ENCODE results near the gene SLF2.
"Not testable (repeated sequence)": the region's sequence is repeated elsewhere in the genome, so short reads cannot be mapped to it uniquely, and the experiment has no call there.

Gene SLF2

DNA sequence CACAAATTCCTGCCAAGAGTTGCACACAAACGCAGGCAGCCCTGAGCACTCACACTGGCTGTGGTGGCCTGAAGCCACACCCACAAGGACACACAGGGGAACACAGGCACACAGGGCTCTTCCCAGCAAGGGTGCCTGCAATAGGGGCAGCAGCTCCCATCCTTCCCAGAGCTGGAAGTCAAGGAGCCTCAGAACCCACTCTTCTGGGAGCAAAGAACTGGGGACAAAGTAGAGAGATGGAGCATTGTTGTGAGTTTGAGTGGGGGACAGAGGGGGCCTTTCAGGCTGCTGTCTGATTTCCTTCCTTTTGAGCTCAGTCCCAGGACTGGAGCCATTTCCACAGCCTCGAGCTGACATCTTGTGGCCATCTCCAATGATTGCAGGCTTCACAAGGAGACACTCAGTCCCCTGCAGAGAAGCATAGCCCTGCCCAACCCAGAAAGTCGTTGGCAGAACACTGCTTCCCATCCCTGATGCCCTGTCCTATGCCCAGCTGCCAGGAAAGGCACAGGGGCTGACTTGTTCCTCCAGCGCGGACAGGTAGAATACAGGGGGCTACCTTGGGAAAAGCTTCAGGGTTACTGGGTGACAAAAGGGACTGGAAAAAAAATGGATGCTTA lies 34.4 kb upstream of the SLF2 start:
- DNase-seq (ENCODE audit: low read depth) = no peak

DNA sequence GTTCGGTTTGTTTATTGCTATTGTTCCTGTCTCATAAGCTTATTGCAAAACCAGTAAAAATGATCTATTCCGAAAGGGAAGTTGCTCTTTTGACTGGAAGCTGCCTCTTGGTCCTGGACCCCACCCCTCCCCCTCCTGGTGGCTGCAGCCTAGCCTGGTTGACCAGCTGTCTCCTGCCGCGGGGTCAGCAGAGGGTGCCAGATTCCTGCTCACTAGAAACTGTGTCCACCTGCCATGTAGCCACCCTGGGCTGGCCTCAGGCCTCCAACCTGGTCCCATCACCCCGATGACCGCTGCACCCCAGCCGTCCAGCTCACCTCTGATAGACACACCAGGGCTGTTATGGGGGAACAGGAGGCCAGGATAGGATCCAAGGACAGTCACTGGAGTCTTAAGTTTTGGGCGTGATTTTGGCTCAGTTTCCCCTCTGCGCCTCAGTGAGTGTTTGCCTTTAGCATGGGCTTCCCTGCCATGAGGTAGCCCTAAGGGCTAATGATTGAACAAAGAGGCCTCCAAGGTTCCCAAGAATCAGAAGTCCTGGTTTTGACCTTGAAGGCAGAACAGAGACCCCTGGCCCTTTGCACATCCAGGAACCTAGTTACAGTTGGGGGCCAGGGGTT lies 32.9 kb upstream of the SLF2 start:
- DNase-seq (ENCODE audit: low read depth) = no peak

DNA sequence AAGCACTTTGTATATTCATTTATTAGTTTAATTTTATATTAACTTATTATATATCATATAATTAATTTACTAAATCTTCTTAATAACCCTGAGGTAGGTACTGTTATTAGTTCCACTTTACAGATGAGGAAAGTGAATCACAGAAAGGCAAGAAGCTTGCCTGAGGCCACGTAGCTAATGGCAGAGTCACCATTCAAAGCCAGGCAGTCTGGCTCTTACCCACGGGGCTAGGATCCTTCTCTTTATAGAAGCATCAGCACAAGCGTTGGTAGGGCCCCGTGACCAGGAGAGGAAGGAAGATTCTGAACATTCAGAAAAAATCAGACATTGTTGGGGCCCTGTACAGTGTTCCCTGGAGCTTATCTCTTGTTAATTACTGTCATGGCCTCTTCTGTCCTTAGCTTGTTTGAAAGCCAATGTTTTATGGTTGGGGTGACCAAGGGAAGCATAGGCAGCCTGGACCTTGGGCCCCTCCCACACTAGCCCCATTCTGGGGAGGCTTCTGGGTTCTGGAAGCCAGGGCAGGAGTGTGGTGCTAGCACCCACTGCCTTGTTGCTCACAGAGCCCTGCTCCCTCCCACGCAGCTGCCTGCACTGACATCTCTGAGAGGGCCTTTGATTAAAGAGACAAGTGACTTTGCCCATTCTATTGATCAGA lies 31.1 kb upstream of the SLF2 start:
- DNase-seq (ENCODE audit: low read depth) = no peak

DNA sequence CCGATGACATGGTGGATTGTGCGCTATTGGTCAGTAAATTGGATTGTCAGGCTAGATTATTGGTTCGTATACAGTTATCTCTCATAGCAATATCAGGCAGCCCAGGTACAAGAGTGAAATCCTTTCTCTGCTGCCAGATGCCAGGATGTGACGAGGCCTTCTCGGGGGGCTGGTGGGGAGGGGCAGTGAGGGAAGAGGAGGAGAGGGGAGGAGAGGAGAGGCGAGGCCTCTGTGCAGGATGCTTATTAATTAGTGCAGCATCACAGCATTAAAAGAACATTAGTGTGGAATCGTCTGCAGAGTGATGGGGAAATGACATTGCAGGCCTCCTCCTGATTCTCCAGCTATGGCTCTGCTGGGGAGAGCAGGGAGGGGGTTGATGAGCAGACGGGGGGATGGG lies 30.5 kb upstream of the SLF2 start:
- no peak for DNase-seq (ENCODE audit: low read depth)

DNA sequence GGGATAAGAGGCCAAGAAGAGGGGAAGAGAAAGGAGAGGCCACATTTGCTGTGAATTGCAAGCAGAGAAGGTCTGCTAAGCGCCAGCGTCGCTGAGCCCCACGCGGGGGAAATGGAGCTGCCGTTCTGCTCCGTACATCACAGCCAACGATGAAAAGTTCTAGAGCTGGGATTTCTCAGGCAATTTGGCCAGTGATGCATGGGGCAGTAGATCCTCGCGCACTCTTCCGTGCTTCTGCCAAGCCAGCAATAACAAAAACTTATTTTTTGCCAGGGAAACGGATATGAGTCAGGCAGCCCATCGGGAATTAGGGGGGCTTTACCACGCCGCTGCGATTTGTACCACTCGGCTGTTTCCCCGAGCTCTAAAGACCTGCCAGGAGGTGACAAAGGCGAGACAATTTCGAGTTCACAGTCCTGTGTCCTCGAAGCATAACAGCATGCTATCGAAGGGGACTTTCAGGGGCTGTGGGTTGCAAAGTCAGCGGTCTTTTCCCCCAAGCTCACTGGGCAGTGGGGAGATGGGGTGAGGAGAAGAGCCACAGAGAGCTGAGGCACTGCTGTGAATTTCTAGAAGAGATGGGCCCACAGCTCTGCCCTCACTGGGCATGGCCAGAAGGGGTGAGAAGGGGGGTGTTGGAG lies 30.0 kb upstream of the SLF2 start:
- no peak for DNase-seq (ENCODE audit: low read depth)

DNA sequence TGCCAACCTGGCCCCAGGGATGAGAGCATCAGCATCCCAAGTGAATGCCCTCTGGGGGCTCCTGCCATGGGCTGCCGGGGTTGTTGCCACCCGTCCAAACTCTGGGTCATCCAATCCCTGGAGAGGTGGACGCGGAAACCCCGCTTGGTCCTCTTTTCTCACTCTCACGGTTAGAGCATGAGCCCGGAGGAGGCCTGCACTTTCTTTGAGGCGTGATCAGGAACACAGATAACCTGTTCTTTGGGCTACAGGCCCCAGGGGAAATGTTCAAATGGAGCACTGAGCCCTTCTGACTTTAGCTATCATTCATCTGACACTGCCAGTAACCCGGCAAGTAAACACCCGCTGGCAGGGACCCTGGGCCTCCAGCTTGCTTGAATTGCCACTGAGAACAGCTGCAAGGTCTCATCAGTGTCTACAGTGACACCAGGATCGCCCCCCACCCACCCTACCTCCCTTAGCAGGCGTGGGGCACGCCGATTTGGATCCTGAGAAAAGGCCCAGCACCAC lies 29.4 kb upstream of the SLF2 start:
- no peak for DNase-seq (ENCODE audit: low read depth)

DNA sequence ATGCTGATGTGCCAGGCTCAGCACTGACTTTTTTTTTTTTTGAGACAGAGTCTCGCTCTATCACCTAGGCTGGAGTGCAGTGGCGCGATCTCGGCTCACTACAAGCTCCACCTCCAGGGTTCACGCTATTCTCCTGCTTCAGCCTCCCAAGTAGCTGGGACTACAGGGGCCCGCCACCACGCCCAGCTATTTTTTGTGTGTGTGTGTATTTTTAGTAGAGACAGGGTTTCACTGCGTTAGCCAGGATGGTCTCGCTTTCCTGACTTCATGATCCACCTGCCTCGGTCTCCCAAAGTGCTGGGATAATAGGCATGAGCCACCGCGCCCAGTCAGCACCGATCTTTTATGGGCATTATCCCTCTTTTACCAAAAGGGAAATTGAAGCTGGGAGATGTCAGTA lies 27.2 kb upstream of the SLF2 start:
- not testable (repeated sequence) for DNase-seq (ENCODE audit: low read depth)

DNA sequence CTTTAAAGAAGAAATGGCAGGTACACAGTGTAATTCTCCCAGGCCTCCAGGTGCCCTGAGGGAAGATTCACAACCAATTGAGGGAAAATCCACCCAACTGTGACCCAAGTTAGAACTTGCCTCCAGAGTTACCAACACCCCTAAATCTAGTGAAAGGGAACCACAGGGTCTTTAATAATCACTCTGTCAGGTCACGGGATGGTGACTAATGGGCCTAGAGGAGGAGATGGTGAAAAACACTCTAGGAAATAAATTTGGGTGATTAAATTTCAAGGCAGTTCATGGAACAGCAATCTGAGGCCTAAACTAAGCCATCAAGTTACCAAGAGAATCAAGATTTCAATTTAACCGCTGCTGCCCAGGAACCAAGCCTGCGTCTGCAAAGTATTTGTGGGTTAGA lies 26.7 kb upstream of the SLF2 start:
- DNase-seq (ENCODE audit: low read depth) = no peak

DNA sequence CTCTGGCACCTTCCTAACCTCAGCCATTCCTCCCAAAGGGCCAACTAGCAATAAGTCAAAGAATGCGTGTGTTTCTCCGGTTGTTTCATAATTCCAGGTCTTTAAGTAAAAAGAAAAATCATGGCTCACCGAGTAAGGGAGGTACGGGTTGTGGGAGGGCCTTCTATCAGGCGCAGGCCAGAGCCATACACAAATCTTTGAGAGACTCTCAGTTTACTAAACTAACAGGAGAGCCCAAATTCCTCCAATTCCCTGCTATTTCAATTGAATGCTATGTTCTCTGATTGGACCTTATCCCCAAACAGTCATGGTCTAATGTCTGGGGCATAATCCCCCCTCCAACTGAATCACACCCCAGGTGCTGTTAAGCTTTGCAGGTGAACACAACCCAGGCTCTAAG lies 26.2 kb upstream of the SLF2 start:
- no peak for DNase-seq (ENCODE audit: low read depth)

DNA sequence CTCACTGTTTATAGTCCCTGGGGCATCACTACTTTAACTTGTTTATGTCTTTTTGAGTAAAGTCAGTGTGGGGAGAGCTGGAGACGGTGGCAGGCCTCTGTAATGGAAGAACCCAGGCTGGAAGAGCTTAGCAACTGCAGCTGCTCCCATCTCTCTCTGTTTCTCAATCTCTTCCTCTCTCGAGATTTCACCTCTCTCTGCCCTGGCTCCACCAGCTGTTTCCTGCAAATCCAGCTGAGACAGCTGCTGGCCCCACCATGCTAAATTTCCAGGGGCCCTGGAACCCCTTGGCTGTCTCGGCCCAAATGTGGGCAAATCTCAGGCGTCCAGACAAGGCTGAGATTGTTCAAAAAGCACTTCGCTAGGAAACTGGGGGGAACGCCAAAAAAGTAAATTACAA lies 25.8 kb upstream of the SLF2 start:
- DNase-seq (ENCODE audit: low read depth) = no peak

DNA sequence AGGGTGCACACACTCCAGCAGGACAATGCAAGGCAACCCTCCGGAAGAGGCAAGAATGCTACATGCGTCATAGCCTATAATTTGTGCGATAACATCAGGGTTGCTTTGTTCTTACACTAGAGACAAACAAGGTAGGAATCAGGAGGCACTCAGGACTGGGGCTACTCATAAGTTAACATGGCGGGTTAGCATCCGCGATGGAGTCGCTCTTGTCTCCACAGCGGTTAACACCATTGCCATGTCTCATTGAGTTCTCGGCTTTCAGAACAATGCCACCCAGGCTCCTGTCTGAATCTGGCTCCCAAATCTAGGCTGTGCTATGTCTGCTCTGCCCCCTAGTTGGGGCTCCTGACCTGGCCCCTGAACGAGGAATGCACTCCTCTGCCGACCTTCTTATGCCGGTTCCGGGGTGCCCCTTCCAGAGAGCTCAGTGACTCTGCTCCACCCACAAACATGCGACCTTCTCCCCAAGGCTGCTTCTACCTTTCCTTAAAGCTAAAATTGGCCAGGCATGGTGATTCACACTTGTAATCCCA lies 24.9 kb upstream of the SLF2 start:
- no peak for DNase-seq (ENCODE audit: low read depth)

DNA sequence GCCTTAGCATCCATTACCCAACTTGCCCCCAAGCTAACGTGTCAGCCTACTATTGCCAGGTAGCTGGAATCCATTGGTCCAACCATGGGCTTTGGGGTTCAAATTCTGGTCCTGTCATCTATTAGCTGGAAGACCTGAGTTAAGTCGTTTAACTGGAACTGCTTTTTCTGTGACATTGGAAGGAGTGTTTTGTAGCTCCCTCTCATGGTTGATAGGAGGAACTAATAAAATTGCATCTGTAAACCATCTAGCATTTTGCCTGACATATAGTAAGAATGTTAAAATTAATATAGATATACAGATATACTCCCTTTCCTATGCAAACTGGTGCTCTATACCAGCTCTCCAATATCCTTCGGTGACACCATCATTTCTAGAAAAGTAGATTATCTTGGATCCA lies 23.8 kb upstream of the SLF2 start:
- DNase-seq (ENCODE audit: low read depth) = no peak

DNA sequence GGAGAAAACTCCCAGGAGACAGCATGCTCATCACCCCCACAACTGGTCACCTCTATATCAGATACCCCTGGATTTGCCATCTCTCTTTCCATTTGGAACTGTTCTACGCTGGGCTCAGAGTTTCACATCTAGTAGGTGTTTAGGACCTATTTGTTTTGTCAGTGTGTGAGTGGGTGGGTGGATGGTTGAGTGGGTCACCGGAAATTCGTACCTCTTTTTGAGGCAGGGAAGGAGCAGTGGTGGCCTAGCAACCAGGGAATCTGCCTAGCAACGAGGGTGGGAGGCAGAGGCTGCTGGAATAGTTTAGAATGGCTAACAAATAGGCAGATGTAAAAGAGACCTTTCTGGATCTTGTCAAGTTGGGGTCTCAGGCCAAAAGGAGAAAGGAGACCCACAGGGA lies 23.2 kb upstream of the SLF2 start:
- DNase-seq (ENCODE audit: low read depth) = no peak

DNA sequence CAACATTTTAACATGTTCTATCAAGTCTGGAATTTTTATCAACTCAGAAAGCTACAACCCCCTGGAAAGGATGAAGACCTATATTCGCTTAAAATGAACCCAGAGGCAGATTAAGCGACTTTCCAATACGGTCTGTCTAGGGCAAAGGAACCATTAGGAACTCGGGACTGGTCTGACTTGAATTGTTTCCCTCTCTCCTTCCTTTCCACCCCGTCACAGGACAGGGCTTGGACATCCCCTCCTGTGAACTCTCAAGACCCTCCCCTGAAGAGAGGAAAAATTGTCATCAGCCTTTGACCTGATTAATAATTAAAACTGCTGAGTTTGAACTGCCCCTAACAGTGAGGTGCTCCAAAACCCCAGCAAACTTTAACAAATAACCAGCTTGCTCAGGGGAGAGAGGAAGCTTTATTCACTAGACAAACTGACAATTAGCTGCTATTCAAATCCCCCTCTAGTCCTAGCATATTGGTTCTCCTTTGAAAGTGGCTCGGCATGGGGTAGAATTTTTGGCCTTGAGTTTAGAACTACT lies 22.6 kb upstream of the SLF2 start:
- DNase-seq (ENCODE audit: low read depth) = no peak

DNA sequence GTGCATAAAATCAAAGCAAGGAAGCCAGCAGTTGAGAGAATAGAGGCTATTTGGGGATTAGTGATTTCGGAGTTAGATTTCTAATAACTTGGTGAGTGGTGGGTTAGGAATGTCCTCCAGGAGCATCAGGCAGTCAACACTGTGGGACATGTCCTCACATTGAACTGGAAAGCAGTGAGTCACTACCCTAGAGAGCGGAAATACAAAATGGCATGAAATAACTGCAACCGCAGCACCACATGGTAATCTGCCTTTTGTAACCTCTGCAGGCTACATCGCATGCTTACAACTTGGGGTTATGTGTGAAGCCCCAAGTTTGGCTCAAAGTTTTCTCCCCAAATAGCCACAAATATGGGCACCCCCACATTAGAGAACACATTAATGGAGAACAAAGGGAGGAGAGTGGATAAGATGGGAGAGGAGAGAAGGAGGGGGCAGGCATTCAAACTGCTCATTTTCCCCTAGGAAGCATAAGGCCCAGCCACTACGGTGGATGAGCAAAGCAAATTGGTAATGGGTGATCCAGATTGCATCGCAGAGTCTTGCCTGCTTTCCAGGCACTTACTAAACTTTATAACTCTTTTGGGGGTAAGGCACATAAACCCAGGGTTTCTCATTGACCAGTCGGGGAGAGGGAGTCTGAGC lies 22.0 kb upstream of the SLF2 start:
- no peak for DNase-seq (ENCODE audit: low read depth)

DNA sequence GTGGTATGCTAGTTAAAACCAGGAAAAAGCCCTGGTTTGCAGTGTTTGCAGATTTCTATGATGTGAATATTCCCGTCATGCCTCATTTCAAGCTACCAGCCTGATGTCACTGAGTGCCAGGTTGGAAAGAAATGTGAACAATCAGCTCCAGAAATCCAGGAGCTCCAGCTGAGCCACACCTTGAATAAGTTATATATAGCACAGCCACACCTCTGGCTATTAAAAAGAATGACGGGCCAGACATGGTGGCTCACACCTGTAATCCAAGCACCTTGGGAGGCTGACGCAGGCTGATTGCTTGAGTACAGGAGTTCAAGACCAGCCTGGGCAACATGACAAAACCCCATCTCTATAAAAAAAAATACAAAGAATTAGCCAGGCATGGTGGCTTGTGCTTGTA lies 18.7 kb upstream of the SLF2 start:
- DNase-seq (ENCODE audit: low read depth) = no peak

DNA sequence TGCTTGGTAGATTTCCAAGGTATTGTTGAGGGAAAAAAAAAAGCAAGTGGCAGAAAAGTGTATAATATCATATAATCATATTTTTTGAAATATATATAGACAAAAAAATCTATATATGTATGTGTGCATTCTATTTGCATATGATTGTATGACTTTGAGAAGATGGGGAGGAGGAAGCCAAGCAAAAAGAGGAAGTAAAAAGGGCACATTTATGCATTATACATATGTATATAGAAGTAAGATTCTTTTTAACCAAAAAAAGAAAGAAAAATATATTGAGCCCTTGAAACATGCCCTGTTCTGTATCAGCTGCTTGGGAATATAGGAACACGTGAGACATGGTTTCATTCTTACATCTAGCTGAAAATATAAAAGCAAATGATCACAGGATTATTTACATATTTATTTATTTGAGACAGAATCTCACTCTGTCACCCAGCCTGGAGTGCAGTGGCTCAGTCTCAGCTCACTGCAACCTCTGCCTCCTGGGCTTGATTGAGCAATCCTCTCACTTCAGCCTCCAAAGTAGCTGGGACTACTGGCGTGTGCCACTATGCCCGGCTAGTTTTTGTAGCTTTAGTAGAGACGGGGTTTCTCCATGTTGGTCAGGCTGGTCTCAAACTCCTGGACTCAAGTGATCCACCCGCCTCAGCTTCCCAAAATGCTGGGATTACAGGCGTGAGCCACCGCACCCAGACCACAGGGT lies 18.0 kb upstream of the SLF2 start:
- DNase-seq (ENCODE audit: low read depth) = no peak

DNA sequence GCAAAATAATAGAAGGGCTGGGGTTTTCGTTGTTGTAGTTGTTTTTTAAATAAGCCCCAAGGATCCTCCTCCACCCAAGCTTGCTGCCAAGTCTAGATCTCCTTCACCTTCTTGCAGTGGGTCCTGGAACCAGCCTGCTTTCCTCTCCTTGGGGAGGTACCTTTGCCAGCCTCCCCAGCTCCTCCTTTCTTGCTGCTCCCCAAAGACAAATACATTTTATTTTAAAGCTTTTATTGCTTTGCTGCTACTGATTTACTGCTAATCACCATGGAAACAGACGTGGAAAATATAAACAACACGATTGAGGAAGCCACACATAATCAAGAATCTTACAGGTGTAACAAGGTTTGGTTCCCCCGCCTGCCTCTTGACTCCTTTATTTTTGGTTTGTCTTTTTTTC lies 17.4 kb upstream of the SLF2 start:
- DNase-seq (ENCODE audit: low read depth) = no peak

DNA sequence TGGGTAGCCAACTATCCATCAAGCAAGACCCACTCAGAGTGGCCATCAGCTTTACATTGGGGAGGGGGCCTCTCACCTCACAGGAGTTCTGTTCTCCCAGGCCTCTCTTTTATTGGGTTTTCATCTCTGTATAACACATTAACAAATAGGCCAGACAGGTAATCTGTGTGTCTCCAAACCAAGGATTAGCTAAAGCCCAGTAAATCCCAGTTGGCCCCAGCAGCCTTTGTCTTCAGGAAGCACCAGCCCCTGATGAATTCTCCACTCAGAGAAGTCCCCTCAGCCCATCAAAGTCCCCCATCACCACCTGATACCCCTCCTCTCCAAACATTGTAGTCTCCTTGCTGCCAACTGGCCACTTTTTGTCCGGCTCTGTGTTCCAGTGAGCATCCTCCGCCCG lies 16.9 kb upstream of the SLF2 start:
- DNase-seq (ENCODE audit: low read depth) = no peak

DNA sequence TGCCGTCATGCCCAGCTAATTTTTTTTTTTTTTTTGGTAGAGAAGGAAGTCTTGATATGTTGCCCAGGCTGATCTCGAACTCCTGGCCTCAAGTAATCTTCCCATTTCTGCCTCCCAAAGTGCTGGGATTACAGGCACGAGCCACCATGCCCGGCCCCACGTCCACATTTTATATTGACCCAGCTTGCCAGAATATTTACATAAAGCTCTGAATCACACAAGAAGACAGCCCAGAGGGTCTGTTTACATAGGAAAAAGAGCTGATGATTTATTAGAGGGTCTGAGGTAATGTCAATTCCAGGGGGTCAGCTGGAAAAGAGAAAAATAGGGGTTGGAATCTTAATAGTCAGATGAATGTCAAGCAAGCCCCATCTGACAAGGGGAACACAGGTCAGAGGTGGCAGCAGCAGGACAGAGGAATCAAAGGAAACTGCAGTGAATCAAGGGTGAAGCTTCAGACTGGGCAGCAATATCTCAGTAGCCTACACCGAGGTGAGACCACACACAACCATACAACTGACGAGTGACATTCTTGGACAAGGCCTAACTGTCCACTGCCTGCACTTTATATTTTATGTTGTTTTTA lies 15.8 kb upstream of the SLF2 start:
- no peak for DNase-seq (ENCODE audit: low read depth)

DNA sequence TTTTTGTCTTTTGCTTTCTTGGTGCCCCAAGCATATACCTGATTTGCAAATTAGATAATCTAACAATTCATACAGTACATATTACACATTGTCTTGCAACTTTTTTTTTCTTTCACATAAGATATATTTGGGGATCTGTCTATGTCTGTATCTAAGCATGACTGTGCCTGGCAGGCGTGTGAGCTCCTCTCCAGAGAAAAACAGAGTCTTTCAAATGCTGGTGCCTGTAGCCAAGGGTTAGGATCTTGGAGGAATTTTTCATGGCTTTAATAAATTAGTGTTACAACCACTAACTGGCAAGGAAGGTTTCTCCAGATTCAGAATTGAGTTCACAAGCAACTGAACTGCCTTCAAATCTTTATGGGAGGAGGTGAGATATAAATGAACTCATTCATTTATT lies 14.8 kb upstream of the SLF2 start:
- DNase-seq (ENCODE audit: low read depth) = no peak

Data from activated gamma-delta T cell treated with anti-CD3 and anti-CD28 coated beads, Interleukin-2, amount 50 U/mL, for 16 hours (primary cell).